GM18499 (cell line): ENCODE measurements around the gene PAMR1.
"Not testable (repeated sequence)": the region's sequence is repeated elsewhere in the genome, so short reads cannot be mapped to it uniquely, and the experiment has no call there.

Experiments used
- ATAC-seq: cut with Tn5 transposase; IDR thresholded peaks from one replicate; pipeline ENCODE4 v1.9.1; 2021; ENCODE audit warnings: moderate number of reproducible peaks; ENCODE audit not compliant: insufficient read depth, unreplicated experiment

The PAMR1 gene

DNA sequence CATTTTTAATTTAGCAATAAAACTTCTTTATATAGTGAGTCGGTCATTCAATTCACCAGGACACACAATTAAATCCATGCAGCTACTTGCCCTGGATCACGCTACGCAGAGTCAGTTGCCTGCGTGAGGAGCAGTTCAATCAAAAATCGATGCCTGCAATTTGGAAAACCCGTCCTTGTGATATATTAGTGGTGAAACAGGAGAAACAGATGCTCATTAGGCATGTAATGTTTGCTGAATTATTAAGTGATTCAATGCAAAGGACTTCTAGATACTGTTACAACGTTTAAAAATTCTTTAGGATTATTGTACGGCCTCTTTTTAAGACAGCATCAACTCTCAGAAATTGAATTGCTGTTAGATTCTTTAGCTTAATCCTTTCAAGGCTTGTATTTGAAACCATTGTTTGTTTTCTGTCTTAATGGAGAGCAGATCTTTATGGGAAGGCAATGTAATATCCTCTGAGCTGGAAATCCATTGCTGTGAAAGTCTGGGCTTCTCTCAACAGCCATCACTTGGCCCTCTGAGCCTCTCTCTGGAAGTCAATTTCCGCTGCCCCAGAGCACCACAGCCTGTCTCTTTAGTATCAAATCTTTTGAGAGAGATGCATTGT lies 20.1 kb upstream of the PAMR1 start:
- ATAC-seq = no peak

GRCh38 chr11:35543481-35543880 lies 18.1 kb upstream of the PAMR1 start:
- ATAC-seq = no peak

GRCh38 chr11:35541621-35542375 lies 16.4 kb upstream of the PAMR1 start:
- ATAC-seq = no peak

DNA sequence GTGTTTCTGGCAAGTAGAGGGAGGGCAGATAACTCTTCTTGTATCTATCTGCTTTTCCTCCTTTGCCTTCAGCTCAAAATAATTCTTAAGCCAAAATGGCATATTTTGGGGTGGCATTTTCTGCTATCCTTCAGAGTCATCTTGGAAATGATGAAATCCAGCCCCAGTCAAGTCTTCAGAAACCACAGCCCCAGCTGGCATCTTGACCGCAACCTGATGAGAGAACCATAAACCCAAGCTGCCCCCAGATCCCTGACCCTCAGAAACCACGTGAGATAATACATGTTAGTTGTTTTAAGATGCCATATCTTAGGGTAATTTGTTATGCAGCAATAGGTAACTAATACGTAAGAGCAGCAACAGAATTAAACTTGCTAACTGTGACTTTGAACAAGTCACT lies 15.1 kb upstream of the PAMR1 start:
- no peak for ATAC-seq

GRCh38 chr11:35539781-35540281 lies 14.4 kb upstream of the PAMR1 start:
- ATAC-seq = no peak

DNA sequence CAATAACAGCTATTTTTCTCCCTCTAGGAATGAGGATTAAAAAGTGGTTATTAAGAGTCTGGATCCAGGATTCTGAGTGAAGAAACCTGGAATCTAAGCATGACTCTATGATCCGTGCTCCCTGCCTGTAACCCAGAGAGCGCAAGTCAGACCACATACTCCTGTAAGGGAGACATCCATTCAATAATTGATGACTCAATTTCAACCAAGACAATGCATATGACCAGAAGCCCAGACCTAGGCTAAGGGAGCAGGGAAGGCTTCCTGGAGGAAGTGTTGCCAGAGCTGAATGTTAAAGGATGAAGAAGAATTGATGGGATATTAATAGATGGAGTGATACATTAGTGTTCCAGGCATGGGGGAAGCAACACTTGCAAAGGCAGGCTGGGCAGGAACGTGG lies 13.8 kb upstream of the PAMR1 start:
- ATAC-seq = no peak

- no peak for ATAC-seq
Measured at GRCh38 chr11:35536470-35536869, 11.1 kb upstream of the PAMR1 start.

- ATAC-seq = no peak
Measured at GRCh38 chr11:35531246-35531645, 5.8 kb upstream of the PAMR1 start.

- ATAC-seq = no peak
Measured at GRCh38 chr11:35529971-35530495, 4.6 kb upstream of the PAMR1 start.

DNA sequence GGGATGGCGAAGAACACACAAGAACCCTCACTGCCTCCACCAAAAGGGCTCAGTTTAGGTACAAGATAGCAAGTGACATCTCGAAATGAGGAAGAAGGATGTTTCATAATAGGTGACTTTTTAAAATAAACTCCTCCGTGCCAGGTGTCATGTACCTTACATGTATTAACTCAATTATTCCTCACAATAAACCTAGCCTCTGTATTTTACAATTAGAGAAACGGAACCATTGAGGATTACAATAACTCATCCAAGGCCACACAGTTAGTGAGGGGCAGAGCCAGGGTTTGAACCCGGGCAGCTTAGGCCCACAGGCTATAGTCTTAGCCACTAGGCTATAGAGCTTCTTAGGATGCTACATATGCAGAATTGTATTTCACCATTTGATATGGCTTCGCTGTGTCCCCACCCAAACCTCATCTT lies 965 bp upstream of the PAMR1 start:
- no peak for ATAC-seq

DNA sequence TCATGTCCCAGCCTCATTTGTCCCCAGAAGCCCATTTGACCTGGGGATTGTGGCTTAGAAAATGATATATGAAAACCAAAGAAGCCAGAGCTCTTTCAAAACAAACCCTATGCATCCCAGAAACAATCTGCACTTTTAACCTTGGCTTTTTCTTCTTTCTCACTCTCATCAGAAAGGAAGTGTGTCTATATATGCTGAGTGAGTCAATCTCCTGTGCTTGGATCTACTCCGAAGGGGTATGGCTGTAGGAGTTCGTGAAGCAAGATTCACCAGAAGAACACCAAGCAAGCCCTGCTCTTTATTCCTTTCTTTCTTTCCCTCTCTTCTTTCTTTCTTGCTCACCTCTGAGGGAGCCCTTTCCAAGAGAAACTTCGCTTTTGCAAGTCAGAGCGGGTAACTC lies 636 bp downstream of the PAMR1 start:
- no peak for ATAC-seq

DNA sequence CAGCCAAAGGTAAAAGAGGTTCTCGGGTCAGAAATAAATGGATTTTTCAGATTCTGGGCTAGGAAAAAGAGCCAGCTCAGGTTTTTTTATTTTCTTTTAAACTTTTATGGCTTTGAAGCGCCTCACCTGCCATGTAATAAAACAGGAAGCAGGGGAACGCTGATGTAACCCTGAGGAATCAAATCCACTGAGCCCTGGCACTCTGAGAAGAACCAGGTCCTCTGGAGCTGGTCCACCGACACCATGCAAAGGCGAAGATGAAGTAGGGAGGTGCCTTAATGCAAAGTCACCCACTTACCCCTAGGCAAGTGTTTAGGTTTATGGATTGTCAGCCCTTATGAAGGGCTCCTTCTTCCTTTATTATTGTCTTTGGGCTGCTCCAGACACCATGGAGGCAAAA lies 1.6 kb downstream of the PAMR1 start:
- no peak for ATAC-seq

GRCh38 chr11:35523331-35523768 lies 2.1 kb downstream of the PAMR1 start:
- ATAC-seq = no peak

GRCh38 chr11:35522091-35522490 lies 3.3 kb downstream of the PAMR1 start:
- ATAC-seq = not testable (repeated sequence)

GRCh38 chr11:35520376-35520775 lies 5.0 kb downstream of the PAMR1 start:
- ATAC-seq = no peak

DNA sequence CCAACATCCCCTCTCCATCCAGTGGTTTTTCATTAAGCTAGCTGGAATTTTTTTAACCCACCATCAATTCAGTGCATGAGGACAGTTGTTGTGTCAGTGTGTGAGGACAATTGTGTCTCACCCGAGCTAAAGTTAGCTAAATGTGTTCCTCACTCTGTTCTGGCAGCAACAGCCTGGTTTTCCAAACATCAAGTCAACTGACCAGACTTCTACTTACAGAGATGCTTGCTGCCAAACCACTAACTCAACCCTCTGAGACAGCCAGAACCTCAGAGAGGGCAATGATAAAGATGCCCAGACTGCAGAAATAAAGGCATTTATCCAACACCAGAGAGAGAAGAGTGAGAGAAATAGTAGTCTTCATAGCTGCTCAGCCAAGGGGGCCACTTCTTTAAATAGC lies 6.7 kb downstream of the PAMR1 start:
- ATAC-seq = no peak

- no peak for ATAC-seq
Measured at GRCh38 chr11:35517481-35517880, 7.9 kb downstream of the PAMR1 start.

- ATAC-seq = no peak
Measured at GRCh38 chr11:35516403-35516802, 9.0 kb downstream of the PAMR1 start.

GRCh38 chr11:35515224-35515623 lies 10.2 kb downstream of the PAMR1 start:
- ATAC-seq = no peak

GRCh38 chr11:35514481-35514880 lies 10.9 kb downstream of the PAMR1 start:
- ATAC-seq = no peak

DNA sequence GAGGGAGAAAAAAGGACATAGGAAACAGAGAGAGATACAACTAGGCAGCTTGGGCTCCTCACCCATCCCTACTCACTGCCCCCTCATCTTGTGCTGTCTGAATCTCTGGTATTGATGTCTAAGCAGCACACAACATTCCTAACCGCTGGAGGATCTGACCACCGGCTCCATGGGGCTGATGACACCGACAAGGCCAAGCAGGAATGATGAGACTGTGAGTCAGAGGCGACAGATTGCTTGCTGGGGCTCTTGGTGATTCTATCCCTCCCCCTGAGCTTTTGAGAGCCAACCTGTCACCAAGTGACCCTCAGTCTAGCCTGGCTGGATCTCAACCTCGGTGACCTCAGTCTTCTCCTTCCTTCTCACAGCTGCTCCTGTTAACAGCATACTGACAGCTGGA lies 13.8 kb downstream of the PAMR1 start:
- ATAC-seq = no peak

- ATAC-seq = no peak
Measured at GRCh38 chr11:35507688-35508087, 17.7 kb downstream of the PAMR1 start.
